22Rv1 (cell line): ENCODE measurements around the gene OGG1.

ENCODE experiments used
- ZFX ChIP-seq: fragments of 450-650 bp; IDR thresholded peaks from 2 replicates; pipeline ENCODE4 v1.6.1; 2017; ENCODE audit warnings: antibody characterized with exemption, borderline replicate concordance
- TF ChIP-seq, protein P1 (sequence below): fragments of 450-650 bp; IDR thresholded peaks from 2 replicates; pipeline ENCODE4 v1.5.1; 2017; ENCODE audit warnings: mild to moderate bottlenecking

DNA sequence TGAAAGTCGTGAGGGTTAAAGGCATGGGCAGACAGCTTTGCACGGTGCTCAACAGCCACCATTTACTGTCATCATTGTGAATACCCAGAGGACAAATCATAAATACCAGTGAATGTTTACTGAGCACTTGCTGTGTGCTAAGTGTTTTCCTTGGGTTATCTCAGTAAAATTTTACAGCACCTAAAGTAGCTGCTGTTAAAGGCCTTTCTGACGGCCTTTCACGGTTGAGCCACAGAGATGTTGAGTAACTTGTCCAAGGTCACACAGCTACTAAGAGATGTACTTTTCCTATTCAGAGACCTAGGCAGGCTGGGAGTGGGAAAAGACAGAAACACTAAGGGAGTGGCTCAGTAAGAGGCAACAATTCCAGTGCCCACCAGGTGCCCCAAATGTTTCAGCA is 46.5 kb upstream of the OGG1 start:
- TF ChIP-seq, protein P1, sequence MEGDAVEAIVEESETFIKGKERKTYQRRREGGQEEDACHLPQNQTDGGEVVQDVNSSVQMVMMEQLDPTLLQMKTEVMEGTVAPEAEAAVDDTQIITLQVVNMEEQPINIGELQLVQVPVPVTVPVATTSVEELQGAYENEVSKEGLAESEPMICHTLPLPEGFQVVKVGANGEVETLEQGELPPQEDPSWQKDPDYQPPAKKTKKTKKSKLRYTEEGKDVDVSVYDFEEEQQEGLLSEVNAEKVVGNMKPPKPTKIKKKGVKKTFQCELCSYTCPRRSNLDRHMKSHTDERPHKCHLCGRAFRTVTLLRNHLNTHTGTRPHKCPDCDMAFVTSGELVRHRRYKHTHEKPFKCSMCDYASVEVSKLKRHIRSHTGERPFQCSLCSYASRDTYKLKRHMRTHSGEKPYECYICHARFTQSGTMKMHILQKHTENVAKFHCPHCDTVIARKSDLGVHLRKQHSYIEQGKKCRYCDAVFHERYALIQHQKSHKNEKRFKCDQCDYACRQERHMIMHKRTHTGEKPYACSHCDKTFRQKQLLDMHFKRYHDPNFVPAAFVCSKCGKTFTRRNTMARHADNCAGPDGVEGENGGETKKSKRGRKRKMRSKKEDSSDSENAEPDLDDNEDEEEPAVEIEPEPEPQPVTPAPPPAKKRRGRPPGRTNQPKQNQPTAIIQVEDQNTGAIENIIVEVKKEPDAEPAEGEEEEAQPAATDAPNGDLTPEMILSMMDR = no peak
- TF ChIP-seq ZFX = no peak
